GM12891 (cell line): Measurements from ENCODE around the gene KDM1B.

ENCODE experiments used
- POLR2A ChIP-seq: IDR thresholded peaks from 2 replicates; pipeline ENCODE4 v1.6.1; 2011; ENCODE audit warnings: low read depth, low read length, control low read depth
- TAF1 ChIP-seq: IDR thresholded peaks from 2 replicates; pipeline ENCODE4 v1.6.1; 2011; ENCODE audit warnings: low read depth, low read length, control low read depth

DNA sequence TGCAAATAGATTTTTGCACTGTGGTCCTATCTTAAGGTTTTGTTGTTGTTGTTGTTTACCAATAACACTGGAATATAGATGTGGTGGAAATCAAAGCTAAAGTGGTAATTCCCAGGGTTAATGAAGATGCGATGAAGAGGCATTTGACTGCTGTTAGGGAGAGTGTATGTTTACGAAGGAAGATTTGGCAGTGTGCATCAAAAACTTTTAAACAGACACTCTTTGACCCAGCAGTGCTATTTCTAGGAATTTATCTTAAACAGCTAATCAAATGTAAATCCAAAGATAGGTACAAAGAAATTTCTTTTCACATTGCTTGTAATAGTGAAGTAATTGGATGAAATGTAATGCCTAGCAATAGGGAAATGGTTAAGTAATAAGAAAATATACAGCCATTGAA lies 34.0 kb downstream of the KDM1B start:
- TF ChIP-seq POLR2A (no peak), TAF1 (no peak)
